Measurements from ENCODE around the gene SPTBN2. TPM values are rescaled to one million over a fixed set of nuclear protein-coding genes. Genes with fewer than 3 reads are reported as not detected.

The SPTBN2 gene
- total and polyA plus RNA-seq, 3 donors from 2014 or later, result 116 to 239 (median 159) TPM

GRCh38 chr11:66689661-66690590 is 39.1 kb downstream of the SPTBN2 start:
- Histone ChIP-seq H3K9me3 (no peaks in the 10 kb centered on the region), H3K27me3 (no peaks in the 10 kb centered on the region), H3K27ac (no peak overlapping the region), H3K4me1 (no peaks in the 10 kb centered on the region), H3K36me3 (ENCODE audit: low read depth, missing control alignments) (no peaks in the 10 kb centered on the region), H3K4me3 (no peak overlapping the region)
- 87 to 95% methylated on average over 19 to 32 of the region's 32 CpGs for WGBS, 2 donors
- intact Hi-C loops (cut with DNase I; ENCODE audit: low total_unique reads), result loop anchor here (10.0 kb wide), 1 partner anchor 145 kb away; no protein-coding TSS in a partner anchor
- TF ChIP-seq, protein P1, sequence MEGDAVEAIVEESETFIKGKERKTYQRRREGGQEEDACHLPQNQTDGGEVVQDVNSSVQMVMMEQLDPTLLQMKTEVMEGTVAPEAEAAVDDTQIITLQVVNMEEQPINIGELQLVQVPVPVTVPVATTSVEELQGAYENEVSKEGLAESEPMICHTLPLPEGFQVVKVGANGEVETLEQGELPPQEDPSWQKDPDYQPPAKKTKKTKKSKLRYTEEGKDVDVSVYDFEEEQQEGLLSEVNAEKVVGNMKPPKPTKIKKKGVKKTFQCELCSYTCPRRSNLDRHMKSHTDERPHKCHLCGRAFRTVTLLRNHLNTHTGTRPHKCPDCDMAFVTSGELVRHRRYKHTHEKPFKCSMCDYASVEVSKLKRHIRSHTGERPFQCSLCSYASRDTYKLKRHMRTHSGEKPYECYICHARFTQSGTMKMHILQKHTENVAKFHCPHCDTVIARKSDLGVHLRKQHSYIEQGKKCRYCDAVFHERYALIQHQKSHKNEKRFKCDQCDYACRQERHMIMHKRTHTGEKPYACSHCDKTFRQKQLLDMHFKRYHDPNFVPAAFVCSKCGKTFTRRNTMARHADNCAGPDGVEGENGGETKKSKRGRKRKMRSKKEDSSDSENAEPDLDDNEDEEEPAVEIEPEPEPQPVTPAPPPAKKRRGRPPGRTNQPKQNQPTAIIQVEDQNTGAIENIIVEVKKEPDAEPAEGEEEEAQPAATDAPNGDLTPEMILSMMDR (IDR thresholded peaks at IDR 0.05), result no peak
- no peak for DNase-seq

DNA sequence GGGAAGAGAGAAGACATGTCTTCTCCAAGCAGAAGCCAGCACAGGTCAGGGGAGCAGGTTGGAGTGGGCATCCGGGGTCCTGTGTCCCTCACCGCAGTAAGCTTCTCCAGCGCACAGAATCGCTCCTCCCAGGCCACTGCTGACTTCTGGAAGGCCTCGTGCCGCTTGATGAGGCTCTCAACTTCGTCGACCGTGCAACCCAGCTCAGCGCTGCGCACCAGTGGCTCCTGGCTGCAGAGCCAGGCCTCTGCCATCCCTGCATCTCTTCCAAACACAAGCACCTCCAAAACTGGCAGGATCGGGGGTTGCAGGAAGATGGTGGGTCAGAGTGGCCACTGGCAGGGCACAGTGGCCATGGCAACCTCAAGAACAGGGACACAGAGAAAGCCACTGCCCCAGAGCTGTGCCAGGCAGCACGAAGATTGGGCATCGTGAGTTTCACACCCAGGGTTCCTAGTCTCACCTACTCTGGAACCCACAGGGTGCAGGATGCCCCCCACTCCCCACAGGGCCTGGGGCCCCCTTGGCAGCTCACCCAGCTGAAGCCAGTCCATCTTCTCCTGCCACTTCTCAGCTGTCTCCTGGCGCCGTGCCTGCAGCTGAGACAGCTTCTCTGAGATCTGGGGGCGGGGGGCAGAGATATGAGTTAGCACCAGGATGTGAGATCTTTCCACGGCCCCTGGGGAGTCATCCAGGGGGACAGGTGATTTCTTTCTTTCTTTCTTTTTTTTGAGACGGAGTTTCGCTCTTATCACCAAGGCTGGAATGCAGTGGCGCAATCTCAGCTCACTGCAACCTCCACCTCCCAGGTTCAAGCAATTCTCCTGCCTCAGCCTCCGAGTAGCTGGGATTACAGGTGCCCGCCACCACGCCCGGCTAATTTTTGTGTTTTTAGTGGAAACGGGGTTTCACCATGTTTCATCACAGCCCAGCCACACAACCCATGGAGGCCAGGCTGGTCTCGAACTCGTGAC is 40.2 kb downstream of the SPTBN2 start:
- no peaks in the 10 kb centered on the region for H3K36me3 ChIP-seq (ENCODE audit: low read depth, missing control alignments)
- 86 to 90% methylated on average over 27 to 28 of the region's 28 CpGs for WGBS, 2 donors
- intact Hi-C loops (cut with DNase I; ENCODE audit: low total_unique reads), result no loop called here

DNA sequence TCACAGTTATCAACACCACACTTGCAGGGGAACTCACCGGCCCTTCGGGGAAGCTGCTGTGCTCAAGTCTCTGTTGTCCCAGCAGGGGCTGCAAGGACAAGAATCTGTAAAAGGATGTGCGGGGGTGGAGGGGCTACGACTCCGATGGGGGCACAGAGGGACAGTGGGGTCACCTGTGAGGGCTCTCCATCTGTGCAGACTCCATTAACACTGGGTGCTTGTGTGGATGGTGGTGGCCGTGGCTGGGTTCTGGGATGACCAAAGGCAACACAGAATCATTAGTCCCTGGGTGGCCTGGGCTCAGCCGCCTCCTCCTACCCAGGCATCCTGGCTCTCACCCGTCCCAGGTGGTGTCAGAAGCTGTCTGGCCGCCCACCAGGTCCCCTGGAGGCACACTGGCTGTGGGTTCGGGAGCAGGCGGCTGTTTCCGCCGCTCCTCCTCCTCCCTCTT is 41.2 kb downstream of the SPTBN2 start:
- no peaks in the 10 kb centered on the region for H3K36me3 ChIP-seq (ENCODE audit: low read depth, missing control alignments)
- H3K27me3 ChIP-seq, result no peaks in the 10 kb centered on the region
- H3K4me1 ChIP-seq, result no peaks in the 10 kb centered on the region
- intact Hi-C loops (cut with DNase I; ENCODE audit: low total_unique reads), result no loop called here
- WGBS, 2 donors, result 90 to 94% methylated on average over 13 of the region's 13 CpGs
- DNase-seq, result no peak
- H3K4me3 ChIP-seq, result no peak overlapping the region
- no peaks in the 10 kb centered on the region for H3K9me3 ChIP-seq
- no peak overlapping the region for H3K27ac ChIP-seq
- TF ChIP-seq, protein P1 (IDR thresholded peaks at IDR 0.05), result no peak
- TF ChIP-seq POLR2A (IDR thresholded peaks at IDR 0.05), result no peak

More for the DNA sequence above, 40.2 kb downstream of the SPTBN2 start:
- Histone ChIP-seq H3K27me3 (no peaks in the 10 kb centered on the region), H3K9me3 (no peaks in the 10 kb centered on the region), H3K4me3 (no peak overlapping the region), H3K4me1 (no peaks in the 10 kb centered on the region), H3K27ac (no peak overlapping the region)
- no peak for DNase-seq
- no peak for TF ChIP-seq POLR2A (IDR thresholded peaks at IDR 0.05)
- TF ChIP-seq, protein P1 (IDR thresholded peaks at IDR 0.05), result no peak

- TF ChIP-seq POLR2A (IDR thresholded peaks at IDR 0.05), result no peak
- TF ChIP-seq, protein P1 (IDR thresholded peaks at IDR 0.05), result no peak
- no peaks in the 10 kb centered on the region for H3K27me3 ChIP-seq
- no peak overlapping the region for H3K27ac ChIP-seq
- H3K4me3 ChIP-seq, result no peak overlapping the region
- WGBS, 2 donors, result 95 to 96% methylated on average over 5 to 33 of the region's 33 CpGs
- no peaks in the 10 kb centered on the region for H3K9me3 ChIP-seq
- intact Hi-C loops (cut with DNase I; ENCODE audit: low total_unique reads), result no loop called here
- no peaks in the 10 kb centered on the region for H3K4me1 ChIP-seq
- no peak for DNase-seq
- H3K36me3 ChIP-seq (ENCODE audit: low read depth, missing control alignments), result no peaks in the 10 kb centered on the region
These were observed 41.9 kb downstream of the SPTBN2 start for GRCh38 chr11:66686801-66687750.

All from testis (tissue), 3 donors.